Posterior vena cava (tissue), 2 donors: ENCODE measurements around the gene ZNF160. TPM values are rescaled to one million over a fixed set of nuclear protein-coding genes. Genes with fewer than 3 reads are reported as not detected.
"Not testable (repeated sequence)": the region's sequence is repeated elsewhere in the genome, so short reads cannot be mapped to it uniquely, and the experiment has no call there.

ENCODE experiments used
- DNase-seq: peaks from one replicate; pipeline ENCODE4 v3.0.0-alpha.2; 2020; ENCODE audit warnings: low spot score
- intact Hi-C, 2 donors: fragments of 100-400 bp; cut with DNase I; formaldehyde crosslinking; loops; one replicate each; pipeline versions ENCODE4 v1.14.1 to v1.14.2; 2022 to 2023
- total RNA-seq, 2 donors: library from RNA; stranded (reverse); fragmentation: NEBNext Ultra II Directional; extraction: Animal tissue kit (Norgen Biotek cat#: 25700); gene quantifications; one replicate each; pipeline ENCODE4 v1.2.1, GENCODE V29; 2021
- donor health status: DM: yes; HTN: yes; CAD: no.
- donor health status: DM: yes; HTN: yes; CAD: no.

The ZNF160 gene
- total RNA-seq, 2 donors from 2014 or later: 23.1 to 26.2 TPM

GRCh38 chr19:53037101-53038097, 65.8 kb downstream of the ZNF160 start:
- DNase-seq: no peak
- intact Hi-C loops: no loop called here

DNA sequence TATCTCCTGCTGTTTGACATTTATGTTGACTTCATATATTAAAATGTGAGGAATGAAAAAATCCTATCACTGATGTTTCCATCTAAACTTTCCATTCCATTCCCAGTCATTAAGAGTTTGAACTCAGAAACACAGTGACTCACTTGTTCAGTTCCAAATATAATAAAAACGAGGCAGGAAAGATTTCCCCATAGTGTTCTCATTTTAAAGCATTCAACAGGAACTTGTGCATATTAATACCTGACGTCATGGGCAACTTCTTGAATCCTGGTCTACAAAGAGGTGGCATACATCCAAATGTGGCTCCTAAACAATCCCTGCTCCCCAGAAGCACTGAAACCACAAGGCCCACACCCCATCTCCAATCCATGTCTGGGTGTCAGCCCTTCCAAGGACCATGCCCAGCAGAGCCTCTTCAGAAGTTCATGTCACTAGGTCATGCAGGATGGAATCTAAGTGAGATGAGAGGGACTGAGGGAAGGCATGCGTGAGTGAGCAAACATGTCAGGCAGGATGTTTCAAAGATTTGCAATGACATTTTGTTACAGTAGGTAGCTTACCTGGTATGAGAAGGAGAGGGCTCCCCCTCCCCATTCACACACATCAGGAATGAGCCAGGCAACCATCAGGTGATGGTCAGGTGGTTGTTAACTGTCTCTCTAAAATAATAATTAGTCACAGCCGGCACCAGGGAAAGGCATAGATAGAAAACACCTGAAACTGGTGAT, 68.1 kb downstream of the ZNF160 start:
- intact Hi-C loops: no loop called here
- no peak for DNase-seq

DNA sequence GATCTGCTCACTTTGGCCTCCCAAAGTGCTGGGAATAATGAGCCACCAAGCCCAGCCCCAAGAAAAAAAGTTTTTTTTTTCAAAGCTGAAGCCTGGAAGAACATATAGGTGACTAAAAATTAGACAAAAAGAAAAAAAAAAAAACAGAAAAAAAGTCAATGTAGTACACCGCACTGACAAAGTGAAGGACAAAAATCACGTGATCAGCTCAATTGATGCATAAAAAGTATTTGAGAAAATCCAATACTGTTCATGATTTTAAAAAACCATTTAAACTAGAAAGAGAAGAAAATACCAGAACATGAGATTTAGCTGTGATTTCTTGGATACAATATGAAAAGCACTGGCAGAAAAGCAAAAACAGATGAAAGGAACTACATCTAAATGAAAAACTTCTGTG, 69.2 kb downstream of the ZNF160 start:
- DNase-seq: no peak
- intact Hi-C loops: no loop called here

DNA sequence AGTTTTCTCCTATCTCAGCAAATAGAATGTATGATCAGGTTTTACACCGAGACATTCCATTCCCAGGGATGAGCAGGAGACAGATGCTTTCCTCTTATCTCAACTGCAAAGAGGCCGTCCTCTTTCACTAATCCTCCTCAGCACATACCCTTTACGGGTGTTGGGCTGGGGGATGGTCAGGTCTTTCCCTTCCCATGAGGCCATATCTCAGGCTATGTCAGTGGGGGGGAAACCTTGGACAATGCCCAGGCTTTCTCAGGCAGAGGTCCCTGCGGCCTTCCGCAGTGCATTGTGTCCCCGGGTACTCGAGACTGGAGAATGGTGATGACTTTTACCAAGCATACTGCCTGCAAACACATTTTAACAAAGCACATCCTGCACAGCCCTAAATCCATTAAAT, 74.9 kb downstream of the ZNF160 start:
- intact Hi-C loops, DNase-seq: not testable (repeated sequence)

- no peak for DNase-seq
- intact Hi-C loops: no loop called here
Measured at GRCh38 chr19:53019684-53020083, 83.5 kb downstream of the ZNF160 start.

Other genes with a start within 250 kb of the ZNF160 start
- gene ZNF468, start 245.8 kb downstream of the ZNF160 start, total RNA-seq: 10 to 100 TPM in 1 of 2 donors, 1 to 10 TPM in 1; 9.8 to 12.4 TPM
- 1 to 10 TPM; 7.5 to 8.2 TPM for gene ZNF320, start 205.8 kb downstream of the ZNF160 start, total RNA-seq
- 1 to 10 TPM; 2.6 to 3.2 TPM for gene ZNF888, start 180.0 kb downstream of the ZNF160 start, total RNA-seq
- gene ZNF816, start 140.5 kb downstream of the ZNF160 start, total RNA-seq: 1 to 10 TPM; 6.4 to 9.7 TPM
- not detected for gene ERVV-1, start 89.5 kb downstream of the ZNF160 start, total RNA-seq
- not detected for gene ERVV-2, start 58.7 kb downstream of the ZNF160 start, total RNA-seq
- 10 to 100 TPM in 1 of 2 donors, 1 to 10 TPM in 1; 9.1 to 11.8 TPM for gene ZNF415, start 29.5 kb upstream of the ZNF160 start, total RNA-seq
- 10 to 100 TPM; 11.5 to 14.1 TPM for gene ZNF347, start 55.6 kb upstream of the ZNF160 start, total RNA-seq
- 1 to 10 TPM; 3.5 to 5.4 TPM for gene ZNF665, start 89.9 kb upstream of the ZNF160 start, total RNA-seq
- 10 to 100 TPM; 18.6 to 19.0 TPM for gene ZNF677, start 151.5 kb upstream of the ZNF160 start, total RNA-seq
- gene VN1R2, start 154.9 kb upstream of the ZNF160 start, total RNA-seq: not detected
- gene VN1R4, start 164.3 kb upstream of the ZNF160 start, total RNA-seq: not detected
- gene ZNF845, start 230.3 kb upstream of the ZNF160 start, total RNA-seq: 1 to 10 TPM; 6.6 to 6.7 TPM